ENCODE results near the gene ERVFRD-1.

Gene ERVFRD-1

GRCh38 chr6:11129908-11130565 lies 18.5 kb upstream of the ERVFRD-1 start:
- DNase-seq (ENCODE audit: low read depth) = no peak

- DNase-seq (ENCODE audit: low read depth) = no peak
Observed at GRCh38 chr6:11128608-11129007, 17.1 kb upstream of the ERVFRD-1 start.

- no peak for DNase-seq (ENCODE audit: low read depth)
Observed at GRCh38 chr6:11126876-11127275, 15.4 kb upstream of the ERVFRD-1 start.

GRCh38 chr6:11123978-11124377 lies 12.5 kb upstream of the ERVFRD-1 start:
- no peak for DNase-seq (ENCODE audit: low read depth)

GRCh38 chr6:11122380-11122779 lies 10.9 kb upstream of the ERVFRD-1 start:
- no peak for DNase-seq (ENCODE audit: low read depth)

- no peak for DNase-seq (ENCODE audit: low read depth)
Observed at GRCh38 chr6:11121851-11122250, 10.3 kb upstream of the ERVFRD-1 start.

- peak; percentile 20 for DNase-seq (ENCODE audit: low read depth)
Observed at GRCh38 chr6:11120271-11121005, 8.9 kb upstream of the ERVFRD-1 start.

- DNase-seq (ENCODE audit: low read depth) = peak; percentile 43
Observed at GRCh38 chr6:11115808-11116536, 4.4 kb upstream of the ERVFRD-1 start.

GRCh38 chr6:11113038-11113437 lies 1.5 kb upstream of the ERVFRD-1 start:
- DNase-seq (ENCODE audit: low read depth) = peak; percentile 83

GRCh38 chr6:11111769-11112437 lies 378 bp upstream of the ERVFRD-1 start:
- no peak for DNase-seq (ENCODE audit: low read depth)

- DNase-seq (ENCODE audit: low read depth) = no peak
Observed at GRCh38 chr6:11108726-11109125, 2.8 kb downstream of the ERVFRD-1 start.

- DNase-seq (ENCODE audit: low read depth) = no peak
Observed at GRCh38 chr6:11103065-11103464, 8.5 kb downstream of the ERVFRD-1 start.

GRCh38 chr6:11101417-11101816 lies 10.1 kb downstream of the ERVFRD-1 start:
- DNase-seq (ENCODE audit: low read depth) = no peak

- no peak for DNase-seq (ENCODE audit: low read depth)
Observed at GRCh38 chr6:11098004-11098403, 13.5 kb downstream of the ERVFRD-1 start.

- no peak for DNase-seq (ENCODE audit: low read depth)
Observed at GRCh38 chr6:11097476-11097875, 14.0 kb downstream of the ERVFRD-1 start.

GRCh38 chr6:11096109-11096508 lies 15.4 kb downstream of the ERVFRD-1 start:
- peak; percentile 78 for DNase-seq (ENCODE audit: low read depth)

- DNase-seq (ENCODE audit: low read depth) = no peak
Observed at GRCh38 chr6:11094941-11095340, 16.6 kb downstream of the ERVFRD-1 start.

- peak; percentile 25 for DNase-seq (ENCODE audit: low read depth)
Observed at GRCh38 chr6:11094411-11094851, 17.1 kb downstream of the ERVFRD-1 start.

- peak; percentile 98 for DNase-seq (ENCODE audit: low read depth)
Observed at GRCh38 chr6:11093626-11094410, 17.7 kb downstream of the ERVFRD-1 start, which contains the start of gene SMIM13. Gene SMIM13 (plus strand): TSS chr6:11093834. CDS start chr6:11094314, 480 bp downstream.

- DNase-seq (ENCODE audit: low read depth) = no peak
Observed at GRCh38 chr6:11093376-11093625, 18.2 kb downstream of the ERVFRD-1 start.

- DNase-seq (ENCODE audit: low read depth) = no peak
Observed at GRCh38 chr6:11092668-11093375, 18.7 kb downstream of the ERVFRD-1 start.

All from fibroblast of gingiva (primary cell).